Measurements from ENCODE around the gene ARMC2.

The ARMC2 gene

DNA sequence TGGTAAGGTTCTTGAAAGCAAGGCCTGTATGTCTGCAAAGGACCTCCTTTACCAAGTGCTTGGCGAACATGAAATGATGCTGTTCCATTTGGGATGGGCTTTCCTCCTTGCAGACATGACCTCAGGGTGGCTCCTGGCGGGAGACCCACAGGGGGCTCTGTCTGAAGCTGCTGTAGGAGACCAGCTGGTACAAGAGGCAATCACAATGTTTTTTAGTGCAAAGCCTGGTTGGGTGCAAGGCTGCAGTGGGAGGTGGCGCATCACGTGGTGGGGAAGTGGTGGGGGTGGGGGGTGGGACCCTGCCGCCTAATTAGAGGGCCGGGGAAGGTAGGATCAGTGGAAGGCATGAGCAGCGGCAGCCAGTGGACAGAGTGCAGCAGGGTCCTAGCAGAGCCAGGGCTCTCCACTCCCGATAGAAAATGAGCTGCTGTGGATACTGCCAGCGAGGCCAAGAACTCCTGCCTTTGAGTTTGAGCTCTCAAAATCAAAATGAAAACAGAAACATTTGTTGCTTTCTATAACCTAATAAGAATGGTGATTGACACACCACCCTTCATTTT is 9.1 kb upstream of the ARMC2 start:
- in situ Hi-C loops (cut with HindIII; ENCODE audit: low sequenced_read_pairs), result no loop called here
- no peak for DNase-seq (ENCODE audit: low read depth)
- no peak overlapping the region for H3K4me3 ChIP-seq (ENCODE audit: low read depth, low read length)
- TF ChIP-seq, protein P1, sequence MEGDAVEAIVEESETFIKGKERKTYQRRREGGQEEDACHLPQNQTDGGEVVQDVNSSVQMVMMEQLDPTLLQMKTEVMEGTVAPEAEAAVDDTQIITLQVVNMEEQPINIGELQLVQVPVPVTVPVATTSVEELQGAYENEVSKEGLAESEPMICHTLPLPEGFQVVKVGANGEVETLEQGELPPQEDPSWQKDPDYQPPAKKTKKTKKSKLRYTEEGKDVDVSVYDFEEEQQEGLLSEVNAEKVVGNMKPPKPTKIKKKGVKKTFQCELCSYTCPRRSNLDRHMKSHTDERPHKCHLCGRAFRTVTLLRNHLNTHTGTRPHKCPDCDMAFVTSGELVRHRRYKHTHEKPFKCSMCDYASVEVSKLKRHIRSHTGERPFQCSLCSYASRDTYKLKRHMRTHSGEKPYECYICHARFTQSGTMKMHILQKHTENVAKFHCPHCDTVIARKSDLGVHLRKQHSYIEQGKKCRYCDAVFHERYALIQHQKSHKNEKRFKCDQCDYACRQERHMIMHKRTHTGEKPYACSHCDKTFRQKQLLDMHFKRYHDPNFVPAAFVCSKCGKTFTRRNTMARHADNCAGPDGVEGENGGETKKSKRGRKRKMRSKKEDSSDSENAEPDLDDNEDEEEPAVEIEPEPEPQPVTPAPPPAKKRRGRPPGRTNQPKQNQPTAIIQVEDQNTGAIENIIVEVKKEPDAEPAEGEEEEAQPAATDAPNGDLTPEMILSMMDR (IDR thresholded peaks at IDR 0.05; ENCODE audit: low read depth, low read length, missing control alignments), result no peak

DNA sequence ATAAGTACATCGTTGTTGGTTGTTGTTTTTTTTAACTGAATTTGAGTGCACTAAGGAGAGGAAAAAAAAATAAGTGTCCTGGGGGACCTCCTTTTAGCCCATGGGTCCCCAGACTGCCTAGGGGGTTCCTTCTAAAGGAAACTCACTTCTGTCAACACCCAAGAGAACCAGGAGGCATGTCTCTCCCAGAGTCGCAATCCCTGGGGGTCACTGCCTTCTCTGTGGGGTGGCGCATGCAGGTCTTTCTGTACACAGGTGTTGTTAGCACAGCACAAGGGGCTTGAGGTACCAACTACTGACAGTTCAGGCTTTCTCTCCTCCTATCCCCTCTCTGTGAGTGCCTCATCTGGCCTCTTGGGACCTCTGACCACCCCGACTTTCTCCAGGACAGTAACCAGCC is 7.3 kb upstream of the ARMC2 start:
- in situ Hi-C loops (cut with HindIII; ENCODE audit: low sequenced_read_pairs), result no loop called here
- DNase-seq (ENCODE audit: low read depth), result no peak
- TF ChIP-seq, protein P1 (IDR thresholded peaks at IDR 0.05; ENCODE audit: low read depth, low read length, missing control alignments), result no peak

DNA sequence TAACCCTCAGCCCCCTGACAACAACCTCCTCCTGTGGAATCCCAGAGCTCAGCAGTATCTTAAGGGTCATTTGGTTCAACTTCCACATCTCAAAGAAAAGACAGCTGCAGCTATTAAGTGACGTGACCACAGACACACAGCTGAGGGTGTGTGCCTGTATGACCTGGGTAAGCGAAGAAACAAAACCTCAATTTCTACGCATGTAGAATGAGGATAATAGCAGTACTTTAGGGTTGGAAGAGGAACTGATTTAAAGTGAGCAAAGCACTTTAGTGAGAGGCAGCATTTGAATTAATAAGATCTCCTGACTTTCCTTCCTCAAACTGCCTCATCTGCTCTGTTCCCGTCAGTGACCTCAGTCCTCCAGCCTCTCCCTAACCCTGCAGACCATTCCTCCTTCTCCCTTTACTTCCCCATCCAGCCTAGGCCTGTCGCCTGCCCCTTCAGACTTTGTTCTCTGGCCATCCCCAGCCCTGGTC is 6.8 kb upstream of the ARMC2 start:
- H3K4me3 ChIP-seq (ENCODE audit: low read depth, low read length), result no peak overlapping the region
- in situ Hi-C loops (cut with HindIII; ENCODE audit: low sequenced_read_pairs), result no loop called here
- TF ChIP-seq, protein P1 (IDR thresholded peaks at IDR 0.05; ENCODE audit: low read depth, low read length, missing control alignments), result no peak
- DNase-seq (ENCODE audit: low read depth), result no peak

More for the DNA sequence above, 7.3 kb upstream of the ARMC2 start:
- H3K4me3 ChIP-seq (ENCODE audit: low read depth, low read length), result no peak overlapping the region

DNA sequence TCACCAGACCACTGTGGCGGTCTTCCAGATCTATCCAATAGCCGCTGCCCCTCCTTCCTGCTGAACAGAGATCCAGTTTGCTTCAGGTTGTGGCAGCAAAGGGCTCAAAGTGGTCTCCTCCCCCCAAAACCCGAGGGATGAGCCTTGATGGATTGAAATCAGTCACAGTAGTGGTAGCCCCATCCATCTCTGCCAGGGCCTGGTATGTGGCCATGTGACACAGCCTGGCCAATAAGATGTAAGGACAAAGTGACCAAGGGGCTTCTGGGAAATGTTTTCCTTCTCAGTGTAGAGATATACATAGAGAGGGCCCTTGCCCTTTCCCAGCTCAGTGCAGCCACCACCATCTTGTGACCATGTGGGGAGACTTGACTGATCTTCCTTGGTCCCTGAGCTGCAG is 4.1 kb upstream of the ARMC2 start:
- TF ChIP-seq, protein P1 (IDR thresholded peaks at IDR 0.05; ENCODE audit: low read depth, low read length, missing control alignments), result no peak
- H3K4me3 ChIP-seq (ENCODE audit: low read depth, low read length), result no peak overlapping the region
- in situ Hi-C loops (cut with HindIII; ENCODE audit: low sequenced_read_pairs), result no loop called here
- no peak for DNase-seq (ENCODE audit: low read depth)

DNA sequence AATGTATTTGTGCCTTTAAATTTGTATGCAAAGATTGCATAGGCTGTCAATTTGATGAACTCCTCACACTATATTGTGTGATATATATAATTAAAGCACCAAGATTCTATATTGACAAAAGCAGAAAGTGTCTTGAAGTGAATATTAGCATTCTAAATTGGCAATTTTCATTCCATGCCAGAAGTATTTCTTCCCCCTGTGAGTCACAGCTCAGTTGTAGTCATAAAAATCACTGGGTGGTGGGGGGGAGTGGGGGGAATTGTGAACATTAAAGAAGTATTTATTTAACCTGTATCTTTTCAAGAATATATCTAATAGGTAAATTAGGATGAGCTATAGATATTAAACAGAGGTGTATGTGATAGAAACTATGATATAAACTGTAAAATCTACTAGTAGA is 3.1 kb upstream of the ARMC2 start:
- DNase-seq (ENCODE audit: low read depth), result no peak
- TF ChIP-seq, protein P1 (IDR thresholded peaks at IDR 0.05; ENCODE audit: low read depth, low read length, missing control alignments), result no peak
- H3K4me3 ChIP-seq (ENCODE audit: low read depth, low read length), result no peak overlapping the region
- in situ Hi-C loops (cut with HindIII; ENCODE audit: low sequenced_read_pairs), result no loop called here

DNA sequence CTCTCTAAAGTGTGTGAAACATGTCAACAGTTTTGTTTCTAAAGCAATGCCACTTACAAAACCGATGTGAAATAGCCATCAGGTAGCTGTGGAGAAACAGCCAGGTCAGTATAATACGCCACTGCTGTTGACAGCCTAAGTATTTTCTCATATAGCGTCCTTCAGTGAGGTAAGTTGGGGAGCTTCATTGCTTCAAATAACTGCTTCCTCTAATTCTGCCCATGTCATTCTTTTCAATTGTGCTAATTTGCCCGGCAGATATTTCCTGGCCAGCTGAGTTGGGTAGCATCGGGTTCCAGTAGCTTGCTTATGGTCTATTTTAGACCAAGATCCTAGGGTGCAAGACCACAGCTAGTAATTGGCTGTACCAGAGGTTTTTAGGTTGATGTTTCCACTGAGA is 2.1 kb upstream of the ARMC2 start:
- no peak overlapping the region for H3K4me3 ChIP-seq (ENCODE audit: low read depth, low read length)
- no peak for DNase-seq (ENCODE audit: low read depth)
- in situ Hi-C loops (cut with HindIII; ENCODE audit: low sequenced_read_pairs), result no loop called here
- TF ChIP-seq, protein P1 (IDR thresholded peaks at IDR 0.05; ENCODE audit: low read depth, low read length, missing control alignments), result no peak

Measured in astrocyte of the cerebellum (primary cell).